ENCODE results near the gene NF2.

NF2 gene

GRCh38 chr22:29702931-29703501 is 99.6 kb downstream of the NF2 start:
- no peak for DNase-seq (ENCODE audit: extremely low read depth, low read depth)
- TF ChIP-seq, protein P1, sequence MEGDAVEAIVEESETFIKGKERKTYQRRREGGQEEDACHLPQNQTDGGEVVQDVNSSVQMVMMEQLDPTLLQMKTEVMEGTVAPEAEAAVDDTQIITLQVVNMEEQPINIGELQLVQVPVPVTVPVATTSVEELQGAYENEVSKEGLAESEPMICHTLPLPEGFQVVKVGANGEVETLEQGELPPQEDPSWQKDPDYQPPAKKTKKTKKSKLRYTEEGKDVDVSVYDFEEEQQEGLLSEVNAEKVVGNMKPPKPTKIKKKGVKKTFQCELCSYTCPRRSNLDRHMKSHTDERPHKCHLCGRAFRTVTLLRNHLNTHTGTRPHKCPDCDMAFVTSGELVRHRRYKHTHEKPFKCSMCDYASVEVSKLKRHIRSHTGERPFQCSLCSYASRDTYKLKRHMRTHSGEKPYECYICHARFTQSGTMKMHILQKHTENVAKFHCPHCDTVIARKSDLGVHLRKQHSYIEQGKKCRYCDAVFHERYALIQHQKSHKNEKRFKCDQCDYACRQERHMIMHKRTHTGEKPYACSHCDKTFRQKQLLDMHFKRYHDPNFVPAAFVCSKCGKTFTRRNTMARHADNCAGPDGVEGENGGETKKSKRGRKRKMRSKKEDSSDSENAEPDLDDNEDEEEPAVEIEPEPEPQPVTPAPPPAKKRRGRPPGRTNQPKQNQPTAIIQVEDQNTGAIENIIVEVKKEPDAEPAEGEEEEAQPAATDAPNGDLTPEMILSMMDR (IDR thresholded peaks at IDR 0.05; ENCODE audit: low read depth, low read length) = no peak

DNA sequence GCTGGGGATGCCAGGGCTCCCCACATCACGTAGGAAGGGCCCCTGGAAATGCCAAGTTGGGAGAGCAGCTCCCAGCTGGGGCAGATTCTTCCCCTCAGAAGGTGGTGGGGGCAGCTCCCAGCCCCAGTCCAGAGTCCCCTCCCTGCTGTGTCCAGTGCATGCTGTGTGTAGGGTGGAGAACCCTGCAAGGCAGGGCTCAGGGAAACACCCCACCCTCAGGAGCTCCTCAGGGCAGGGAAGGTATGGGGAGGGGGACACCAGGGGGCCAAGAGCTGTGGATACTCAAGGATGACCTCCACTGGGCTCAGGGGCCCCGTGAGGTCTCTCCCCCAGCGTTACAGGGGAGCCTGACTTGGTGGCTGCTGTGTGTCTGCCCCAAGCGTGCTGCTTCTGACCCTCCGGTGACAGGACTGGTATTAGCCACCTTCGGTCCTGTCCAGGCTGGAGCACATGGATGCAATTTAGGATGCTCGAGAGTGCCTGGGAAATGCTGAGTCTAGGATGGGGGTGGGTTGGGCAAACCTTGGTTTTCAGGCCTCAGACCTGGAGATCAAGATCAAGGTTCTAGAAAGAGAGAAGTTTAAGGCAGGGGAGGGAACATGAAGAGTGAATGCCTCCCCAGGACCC is 100.2 kb downstream of the NF2 start:
- DNase-seq (ENCODE audit: extremely low read depth, low read depth) = no peak
- TF ChIP-seq, protein P1 (IDR thresholded peaks at IDR 0.05; ENCODE audit: low read depth, low read length) = no peak

DNA sequence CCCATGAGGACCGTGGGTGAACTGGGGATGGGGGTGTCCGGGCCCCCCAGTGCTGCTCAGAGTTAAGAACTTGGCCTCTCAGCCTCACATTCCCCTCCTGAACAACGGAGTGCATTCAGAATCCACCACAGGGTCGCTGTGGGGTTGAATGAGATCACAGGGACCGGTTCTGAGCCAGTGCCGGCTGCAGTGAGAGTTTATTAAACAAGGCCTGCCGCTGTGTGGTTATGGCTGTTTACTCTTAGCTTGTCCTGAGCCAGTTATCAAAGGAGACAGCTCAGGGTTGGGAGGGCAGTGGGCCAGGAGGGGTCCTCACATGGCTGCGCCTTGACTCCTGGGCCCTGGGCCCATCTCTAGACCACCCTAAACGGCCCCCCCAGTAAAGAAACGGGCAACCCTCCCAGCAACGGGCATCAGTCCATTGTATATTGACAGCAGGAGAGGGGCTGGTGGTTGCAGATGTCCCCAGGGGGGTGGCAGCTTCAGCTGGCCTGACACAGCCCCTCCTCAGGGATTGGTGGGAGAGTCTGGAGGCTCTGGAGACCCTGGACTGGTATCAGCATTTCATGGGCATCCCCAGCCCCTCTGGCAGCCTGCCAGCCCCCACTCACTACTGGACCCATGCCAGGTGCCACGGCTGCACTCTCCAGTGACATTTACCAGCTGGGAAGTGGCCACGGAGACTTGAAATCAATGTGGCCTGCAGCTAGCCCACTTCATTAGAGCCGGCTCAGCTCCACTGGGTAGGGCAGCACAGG is 101.3 kb downstream of the NF2 start:
- TF ChIP-seq, protein P1 (IDR thresholded peaks at IDR 0.05; ENCODE audit: low read depth, low read length) = no peak; the same call in none of the 2 replicates
- DNase-seq (ENCODE audit: extremely low read depth, low read depth) = no peak

- DNase-seq (ENCODE audit: extremely low read depth, low read depth) = no peak
- TF ChIP-seq, protein P1 (IDR thresholded peaks at IDR 0.05; ENCODE audit: low read depth, low read length) = no peak
Measured at GRCh38 chr22:29705651-29706050, 102.2 kb downstream of the NF2 start.

- DNase-seq (ENCODE audit: extremely low read depth, low read depth) = no peak
- TF ChIP-seq, protein P1 (IDR thresholded peaks at IDR 0.05; ENCODE audit: low read depth, low read length) = no peak
Measured at GRCh38 chr22:29706486-29706885, 103.1 kb downstream of the NF2 start.

DNA sequence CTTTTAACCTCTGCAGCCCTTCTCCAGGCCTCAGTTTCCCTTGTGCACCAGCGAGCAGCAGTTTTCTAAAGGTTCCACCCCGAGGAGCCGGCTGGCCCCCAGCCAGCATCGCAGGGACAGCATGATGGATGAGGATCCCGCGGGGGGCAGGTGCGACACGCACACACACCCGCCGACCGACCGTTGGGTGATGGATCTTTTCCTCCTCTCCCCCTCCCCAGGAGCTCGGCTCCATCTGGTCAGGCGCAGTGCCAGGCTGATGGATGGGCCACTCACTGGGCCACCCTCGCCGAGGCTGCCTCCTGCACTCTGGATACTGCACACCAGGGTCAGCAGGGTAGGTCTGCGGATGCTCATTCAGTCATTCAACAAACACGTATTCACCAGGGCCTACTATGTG is 103.6 kb downstream of the NF2 start:
- TF ChIP-seq, protein P1 (IDR thresholded peaks at IDR 0.05; ENCODE audit: low read depth, low read length) = no peak
- no peak for DNase-seq (ENCODE audit: extremely low read depth, low read depth)

DNA sequence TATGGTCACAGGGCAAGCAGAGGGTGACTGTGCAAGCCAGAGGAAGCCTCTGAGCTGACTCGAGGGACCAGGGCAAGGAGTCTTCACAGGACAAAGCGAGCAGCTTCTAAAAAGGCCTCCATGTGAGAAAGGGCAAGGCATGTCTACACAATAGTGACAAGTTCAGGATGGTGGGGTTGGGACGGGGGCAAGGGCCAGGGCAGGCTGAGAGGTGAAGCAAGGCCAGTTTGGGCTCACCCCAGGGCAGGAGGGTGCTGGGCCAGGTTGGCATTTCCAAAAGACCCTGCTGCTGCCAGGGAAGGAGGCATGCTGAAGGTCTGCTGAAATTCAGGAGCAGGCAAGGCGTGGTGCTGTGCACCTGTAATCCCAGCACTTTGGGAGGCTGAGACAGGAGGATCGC is 104.0 kb downstream of the NF2 start:
- TF ChIP-seq, protein P1 (IDR thresholded peaks at IDR 0.05; ENCODE audit: low read depth, low read length) = no peak

More for the DNA sequence above, 104.0 kb downstream of the NF2 start:
- DNase-seq (ENCODE audit: extremely low read depth, low read depth) = no peak

Measured in AG09319 (cell line).